HG02981 (cell line): ENCODE results near the gene ICAM5.
A peak's percentile ranks its signal among the peaks of the same experiment; 100 is the strongest.
"Not testable (repeated sequence)": the region's sequence is repeated elsewhere in the genome, so short reads cannot be mapped to it uniquely, and the experiment has no call there.

ENCODE experiments used
- ATAC-seq: cut with Tn5 transposase; IDR thresholded peaks from one replicate; pipeline ENCODE4 v1.9.1; 2021; ENCODE audit warnings: mild to moderate bottlenecking, moderate library complexity; ENCODE audit not compliant: unreplicated experiment

The ICAM5 gene

DNA sequence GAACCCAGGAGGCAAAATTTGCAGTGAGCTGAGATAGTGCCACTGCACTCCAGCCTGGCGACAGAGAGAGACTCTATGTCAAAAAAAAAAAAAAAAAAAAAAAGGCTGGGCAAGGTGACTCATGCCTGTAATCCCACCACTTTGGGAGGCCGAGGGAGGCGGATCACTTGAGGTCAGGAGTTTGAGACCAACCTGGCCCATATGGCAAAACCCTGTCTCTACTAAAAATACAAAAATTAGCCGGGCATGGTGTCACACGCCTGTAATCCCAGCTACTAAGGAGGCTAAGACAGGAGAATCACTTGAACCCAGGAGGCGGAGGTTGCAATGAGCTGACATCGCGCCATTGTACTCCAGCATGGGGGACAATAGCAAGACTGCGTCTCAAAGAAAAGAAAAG, 47.0 kb downstream of the ICAM5 start:
- ATAC-seq, result not testable (repeated sequence)

DNA sequence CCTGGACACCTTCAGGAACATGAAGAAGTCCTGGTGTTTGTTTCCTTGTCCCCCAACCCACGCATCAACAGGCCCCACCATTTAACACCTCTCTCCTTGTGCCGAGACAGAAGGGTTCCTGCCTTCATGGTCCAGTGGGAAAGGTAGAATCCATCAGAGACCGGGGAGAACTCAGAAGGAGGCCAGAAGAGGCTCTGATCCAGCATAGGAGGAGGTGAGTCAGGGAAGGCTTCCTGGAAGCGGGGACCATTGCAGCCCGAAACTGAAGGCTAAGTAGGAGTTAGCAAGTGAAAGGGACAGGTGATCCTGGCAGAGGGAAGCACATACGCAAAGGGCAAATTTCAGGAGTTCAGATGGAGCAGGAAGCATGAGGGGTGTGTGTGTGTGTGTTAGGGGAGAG, 49.2 kb downstream of the ICAM5 start:
- no peak for ATAC-seq

DNA sequence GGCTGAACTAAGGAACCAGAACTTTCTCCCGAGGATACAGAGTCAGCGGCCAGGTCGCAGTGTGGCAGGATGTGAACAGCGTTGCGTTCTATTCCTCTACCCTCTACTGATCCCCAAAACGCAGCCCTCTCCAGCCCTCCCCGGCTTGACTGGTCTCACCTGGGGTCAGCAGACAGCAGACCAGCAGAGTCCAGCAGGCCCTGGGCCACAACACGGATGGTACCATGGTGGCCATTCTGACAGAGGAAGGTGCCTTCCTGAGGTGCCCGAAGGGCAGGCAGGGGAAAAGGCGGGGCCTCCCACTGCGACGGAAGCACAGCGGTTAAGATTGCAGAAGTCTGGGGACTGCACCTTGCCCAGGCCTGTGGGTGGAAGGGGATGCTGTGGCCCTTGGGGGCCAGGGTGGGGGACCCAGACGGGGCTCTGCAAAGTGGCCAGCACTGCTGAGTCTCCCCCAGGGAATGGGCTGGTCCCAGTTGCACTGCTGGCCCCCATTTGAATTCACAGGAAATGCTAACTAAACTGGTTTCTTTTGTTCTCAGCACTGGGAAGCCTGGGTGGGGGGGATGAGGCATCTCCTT, 49.7 kb downstream of the ICAM5 start, which contains the start of gene ICAM3:
Gene ICAM3, minus strand, starts transcription at position 245 of the 581 bp plus-strand sequence. Its CDS starts 10 bp downstream, at position 235.
- ATAC-seq, result peak; percentile 63

- ATAC-seq, result no peak
Observed at GRCh38 chr19:10339977-10340376, 50.2 kb downstream of the ICAM5 start.

- no peak for ATAC-seq
Observed at GRCh38 chr19:10343495-10343894, 53.7 kb downstream of the ICAM5 start.

- ATAC-seq, result no peak
Observed at GRCh38 chr19:10344780-10345179, 55.0 kb downstream of the ICAM5 start.
